Erythroblast (primary cell): ENCODE results near the gene CEP295NL.
"Not testable (repeated sequence)": the region's sequence is repeated elsewhere in the genome, so short reads cannot be mapped to it uniquely, and the experiment has no call there.

Experiments used
- DNase-seq, 2 experiments: peaks; one replicate each; lab custom pipeline; 2025; lab: John Stamatoyannopoulos, UW
- GATA1 ChIP-seq: IDR thresholded peaks from 2 replicates; pipeline ENCODE4 v1.6.1; 2011; ENCODE audit warnings: low read depth, mild to moderate bottlenecking, control low read depth, low read length, moderate library complexity
- POLR2A ChIP-seq: IDR thresholded peaks from 2 replicates; pipeline ENCODE4 v1.6.1; 2011; ENCODE audit warnings: mild to moderate bottlenecking, low read length

The CEP295NL gene

GRCh38 chr17:78922816-78923498 lies 20.0 kb upstream of the CEP295NL start:
- DNase-seq: no peak

GRCh38 chr17:78921437-78921971 lies 18.5 kb upstream of the CEP295NL start:
- DNase-seq: no peak
- TF ChIP-seq POLR2A (no peak), GATA1 (no peak)

More at GRCh38 chr17:78922816-78923498, 20.0 kb upstream of the CEP295NL start:
- TF ChIP-seq GATA1 (no peak), POLR2A (no peak)

- no peak for DNase-seq
- TF ChIP-seq POLR2A (no peak), GATA1 (no peak)
Measured at GRCh38 chr17:78920528-78920927, 17.5 kb upstream of the CEP295NL start.

GRCh38 chr17:78919861-78920450 lies 17.0 kb upstream of the CEP295NL start:
- TF ChIP-seq POLR2A (no peak), GATA1 (no peak)

GRCh38 chr17:78918979-78919378 lies 16.0 kb upstream of the CEP295NL start:
- DNase-seq: no peak
- TF ChIP-seq GATA1 (no peak), POLR2A (no peak)

More at GRCh38 chr17:78919861-78920450, 17.0 kb upstream of the CEP295NL start:
- no peak for DNase-seq

- no peak for TF ChIP-seq POLR2A
- no peak for TF ChIP-seq GATA1
- DNase-seq: no peak
Measured at GRCh38 chr17:78917451-78918275, 14.7 kb upstream of the CEP295NL start.

GRCh38 chr17:78915872-78916632 lies 13.1 kb upstream of the CEP295NL start:
- no peak for DNase-seq
- TF ChIP-seq GATA1 (no peak), POLR2A (no peak)

- TF ChIP-seq POLR2A: no peak
- no peak for TF ChIP-seq GATA1
- no peak for DNase-seq
Measured at GRCh38 chr17:78913115-78913514, 10.1 kb upstream of the CEP295NL start.

GRCh38 chr17:78912082-78912481 lies 9.1 kb upstream of the CEP295NL start:
- no peak for TF ChIP-seq GATA1
- TF ChIP-seq POLR2A: no peak

GRCh38 chr17:78911543-78911942 lies 8.5 kb upstream of the CEP295NL start:
- DNase-seq: not testable (repeated sequence)

More at GRCh38 chr17:78912082-78912481, 9.1 kb upstream of the CEP295NL start:
- DNase-seq: no peak

- TF ChIP-seq GATA1: no peak
- no peak for TF ChIP-seq POLR2A
- DNase-seq: no peak
Measured at GRCh38 chr17:78910497-78911284, 7.7 kb upstream of the CEP295NL start.

GRCh38 chr17:78908426-78908825 lies 5.4 kb upstream of the CEP295NL start:
- no peak for DNase-seq

More at GRCh38 chr17:78908426-78908825, 5.4 kb upstream of the CEP295NL start:
- no peak for TF ChIP-seq GATA1
- TF ChIP-seq POLR2A: no peak
